HG02623 (cell line): ENCODE measurements around the gene SLC25A21.

ENCODE experiments used
- ATAC-seq: cut with Tn5 transposase; IDR thresholded peaks from one replicate; pipeline ENCODE4 v1.9.1; 2021; ENCODE audit warnings: moderate library complexity; ENCODE audit not compliant: unreplicated experiment

SLC25A21 gene

DNA sequence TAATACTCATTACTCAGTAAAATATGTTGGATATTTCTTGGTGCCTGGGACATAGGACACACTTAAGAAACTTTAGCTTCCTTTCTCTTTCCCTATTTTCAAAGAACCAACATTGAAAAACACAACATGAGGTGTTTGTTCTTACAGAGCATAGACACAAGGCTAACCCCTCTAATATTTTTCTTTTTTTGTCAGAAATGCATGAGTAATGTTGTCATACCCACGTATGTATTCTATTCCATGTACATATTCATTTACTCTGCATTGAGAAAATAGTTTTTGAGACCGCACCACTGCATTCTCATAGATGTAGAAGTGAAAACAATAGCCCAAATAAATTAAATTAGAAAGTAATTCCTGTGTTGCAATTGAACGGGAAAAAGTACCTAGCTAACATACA lies 497.7 kb downstream of the SLC25A21 start:
- no peak for ATAC-seq

DNA sequence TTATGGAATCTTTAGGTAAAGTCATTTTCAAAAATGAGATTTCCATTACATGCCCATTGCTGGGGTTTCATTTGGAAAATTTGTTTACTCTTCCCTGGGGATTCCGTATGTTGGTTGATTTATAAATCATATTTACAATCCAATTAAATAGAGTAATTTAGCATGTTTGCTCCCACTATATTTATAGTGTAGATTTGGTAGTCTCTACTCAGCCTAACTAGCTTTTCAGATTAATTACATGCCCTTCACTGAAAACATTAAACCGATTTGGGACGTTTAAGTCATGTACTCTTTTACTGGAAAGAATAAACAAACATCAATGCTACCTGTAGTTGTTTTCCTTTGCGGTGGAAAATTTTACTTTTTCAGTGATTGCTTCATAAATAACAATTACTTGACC lies 500.3 kb downstream of the SLC25A21 start:
- no peak for ATAC-seq

DNA sequence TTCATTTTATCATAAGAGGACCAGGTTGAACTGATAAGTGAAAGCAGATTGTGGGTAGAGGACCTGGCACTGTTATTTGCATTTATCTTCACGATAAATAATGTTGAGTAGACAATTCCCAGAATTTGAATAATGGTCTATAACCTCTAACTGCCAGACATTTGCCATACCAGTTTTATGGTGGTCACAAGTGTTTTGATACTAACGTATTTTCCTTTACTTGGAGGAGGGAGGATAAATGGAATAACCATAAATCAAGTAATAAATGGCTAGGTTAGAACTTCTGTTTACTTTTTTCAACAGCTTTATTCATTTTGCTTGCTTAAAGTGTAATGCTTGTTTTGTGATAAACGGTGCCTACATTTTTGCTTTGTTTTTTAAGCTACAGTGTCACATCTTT lies 501.3 kb downstream of the SLC25A21 start:
- ATAC-seq = no peak

DNA sequence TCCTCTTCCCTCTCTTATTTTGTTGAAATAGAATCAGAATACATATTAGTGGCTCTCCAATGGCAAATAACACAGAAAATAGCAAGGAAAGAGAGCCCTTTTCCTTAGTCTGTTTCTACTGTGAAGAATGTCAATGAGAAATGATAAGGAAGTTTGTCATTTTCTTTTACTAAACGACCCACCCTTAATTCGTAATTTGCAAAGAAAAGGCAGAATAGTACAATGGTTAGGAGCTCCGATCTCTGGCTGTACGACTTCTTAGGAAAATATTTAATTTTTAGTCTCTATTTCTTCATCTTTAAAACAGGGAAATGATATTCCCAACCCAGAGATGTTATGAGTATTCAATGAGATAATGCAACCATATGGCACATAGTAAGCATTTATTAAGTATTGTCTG lies 504.7 kb downstream of the SLC25A21 start:
- no peak for ATAC-seq

DNA sequence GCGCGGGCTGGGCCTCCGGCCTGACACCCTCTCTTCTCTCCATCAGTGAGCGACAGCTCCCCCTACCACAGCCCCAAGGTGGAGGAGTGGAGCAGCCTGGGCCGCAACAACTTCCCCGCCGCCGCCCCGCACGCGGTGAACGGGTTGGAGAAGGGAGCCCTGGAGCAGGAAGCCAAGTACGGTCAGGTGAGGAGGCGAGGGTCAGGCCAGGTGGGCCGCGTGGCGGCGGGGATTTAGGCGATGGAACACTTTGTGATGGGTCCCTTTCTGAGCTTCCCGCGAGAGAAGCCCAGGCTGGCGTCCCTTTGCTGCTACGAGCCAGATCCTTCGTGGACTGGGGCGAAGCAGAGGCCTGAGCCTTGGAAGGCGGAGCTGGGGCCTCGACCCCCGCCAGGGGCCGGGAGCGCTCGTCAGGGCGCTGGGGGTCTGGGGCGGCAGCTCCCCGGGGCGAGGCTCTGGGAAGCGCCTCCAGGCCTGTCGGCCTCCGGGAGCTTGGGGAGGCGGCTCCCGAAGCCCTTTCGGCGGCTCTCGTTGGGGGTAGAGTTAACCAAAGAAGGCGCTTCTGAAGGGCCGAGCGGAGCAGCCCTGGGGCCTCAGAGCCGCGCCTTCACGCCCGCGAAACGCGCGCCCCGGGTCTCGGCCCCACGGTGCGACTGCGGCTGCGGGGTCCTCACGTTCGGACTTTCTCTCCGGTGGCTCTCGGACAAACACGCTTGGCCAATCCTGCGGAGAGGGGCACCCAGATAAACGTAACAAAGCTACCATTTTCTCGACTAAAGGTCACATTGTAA lies 505.8 kb downstream of the SLC25A21 start:
- no peak for ATAC-seq

DNA sequence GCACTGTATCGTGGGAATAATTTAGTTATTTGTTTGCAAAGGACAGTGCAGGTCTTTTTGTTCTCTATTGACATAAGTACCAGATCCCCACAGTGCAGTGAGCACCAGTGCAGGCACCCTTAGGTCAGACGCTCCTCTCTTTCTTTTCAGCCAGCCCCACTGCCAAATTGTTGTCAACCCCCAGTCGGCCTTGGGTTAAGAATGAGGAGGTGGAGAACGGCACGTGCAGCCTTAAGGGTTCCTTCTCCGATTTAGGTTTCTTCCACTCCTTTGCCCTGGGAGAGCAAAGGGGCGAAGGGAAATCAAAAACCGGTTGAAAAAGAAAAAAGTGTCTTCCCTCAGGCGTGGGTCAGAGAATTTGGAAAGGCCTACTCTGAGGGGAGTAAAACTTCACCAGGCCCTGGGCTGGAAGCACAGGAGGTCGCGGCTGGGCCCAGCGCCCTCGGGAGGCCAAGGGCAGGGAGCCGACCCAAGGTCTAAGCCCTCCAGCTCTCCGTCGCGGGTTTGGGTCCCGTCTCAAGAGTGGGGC lies 506.5 kb downstream of the SLC25A21 start:
- no peak for ATAC-seq

DNA sequence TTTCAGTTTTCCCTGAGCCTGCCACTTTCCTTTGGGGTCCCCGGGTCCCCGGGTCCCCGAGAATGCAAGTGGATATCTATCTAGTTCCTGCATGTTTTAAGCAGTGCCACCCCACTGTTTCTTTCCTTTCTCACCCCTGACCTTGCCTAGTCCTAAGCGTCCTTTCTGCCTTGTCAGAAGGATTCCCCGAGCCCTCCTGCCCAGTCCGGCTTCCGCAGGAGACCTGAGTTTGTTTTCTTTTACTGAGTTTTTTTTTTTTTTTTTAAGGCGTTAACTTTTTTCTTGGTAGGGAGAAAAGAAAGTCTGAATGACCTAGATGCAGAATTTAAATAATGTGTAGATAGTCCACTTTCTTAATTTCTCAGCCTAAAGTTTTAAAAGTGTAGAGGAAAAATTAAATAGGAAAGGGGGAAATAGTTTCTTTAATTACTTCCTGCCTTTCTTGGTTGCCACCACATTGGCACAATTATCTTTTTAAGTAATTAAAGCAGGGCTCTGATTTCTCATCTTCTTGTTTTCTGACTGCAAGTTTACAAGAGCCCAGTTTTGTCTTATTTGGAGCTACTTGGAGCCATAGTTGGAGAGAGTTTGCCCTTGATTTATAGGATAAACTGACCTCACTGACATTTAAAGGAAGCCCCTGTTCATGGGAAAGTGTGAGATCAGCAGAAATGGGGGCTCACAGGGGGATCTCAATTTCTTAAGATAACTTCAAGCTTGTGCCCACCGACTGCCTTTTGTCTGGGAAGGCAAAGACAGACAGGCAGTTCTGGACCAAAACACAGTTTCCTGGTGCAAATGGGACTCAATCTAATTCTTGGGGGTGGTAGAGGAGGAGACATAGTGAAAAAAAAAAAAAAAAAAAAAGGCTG lies 507.8 kb downstream of the SLC25A21 start:
- no peak for ATAC-seq

DNA sequence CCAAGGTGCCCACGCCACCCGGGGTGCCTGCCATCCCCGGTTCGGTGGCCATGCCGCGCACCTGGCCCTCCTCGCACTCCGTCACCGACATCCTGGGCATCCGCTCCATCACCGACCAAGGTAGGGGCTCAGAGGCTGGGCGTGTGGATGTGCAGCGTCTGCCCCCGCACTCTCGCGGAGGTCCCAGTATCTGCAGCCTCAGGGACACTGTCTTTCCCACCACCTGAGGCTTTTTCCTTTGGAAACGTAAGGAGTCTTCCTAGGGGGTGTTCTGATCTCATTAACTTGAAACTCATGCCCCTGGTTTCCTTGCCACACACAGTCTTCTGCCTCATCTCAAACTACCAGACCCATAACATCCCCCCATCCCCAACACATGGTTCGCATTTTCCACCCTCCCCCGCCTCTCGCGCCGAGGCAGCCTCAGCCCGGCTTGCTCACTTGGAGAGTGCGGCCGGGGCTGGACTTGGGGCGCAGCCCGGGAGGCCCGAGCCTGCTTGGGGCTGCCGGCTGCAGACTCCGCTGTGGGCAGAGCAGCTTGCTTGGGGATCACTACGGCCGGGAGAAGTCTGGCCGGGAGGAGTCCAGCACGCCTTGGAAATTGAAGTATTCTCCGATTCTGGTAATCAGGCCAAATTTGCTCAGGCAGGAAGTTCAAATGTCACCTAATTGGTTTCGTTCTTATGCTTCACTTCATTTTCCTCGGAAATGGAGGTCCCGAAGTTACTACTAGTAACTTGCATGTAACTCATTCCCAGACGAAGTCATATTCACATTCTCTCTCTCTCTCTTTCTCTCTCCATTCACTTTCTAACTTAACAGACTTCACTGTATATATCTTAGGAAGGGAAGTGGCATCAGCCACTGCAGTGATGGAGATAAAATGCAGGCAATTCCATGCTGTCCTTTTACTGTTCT lies 508.7 kb downstream of the SLC25A21 start:
- no peak for ATAC-seq

DNA sequence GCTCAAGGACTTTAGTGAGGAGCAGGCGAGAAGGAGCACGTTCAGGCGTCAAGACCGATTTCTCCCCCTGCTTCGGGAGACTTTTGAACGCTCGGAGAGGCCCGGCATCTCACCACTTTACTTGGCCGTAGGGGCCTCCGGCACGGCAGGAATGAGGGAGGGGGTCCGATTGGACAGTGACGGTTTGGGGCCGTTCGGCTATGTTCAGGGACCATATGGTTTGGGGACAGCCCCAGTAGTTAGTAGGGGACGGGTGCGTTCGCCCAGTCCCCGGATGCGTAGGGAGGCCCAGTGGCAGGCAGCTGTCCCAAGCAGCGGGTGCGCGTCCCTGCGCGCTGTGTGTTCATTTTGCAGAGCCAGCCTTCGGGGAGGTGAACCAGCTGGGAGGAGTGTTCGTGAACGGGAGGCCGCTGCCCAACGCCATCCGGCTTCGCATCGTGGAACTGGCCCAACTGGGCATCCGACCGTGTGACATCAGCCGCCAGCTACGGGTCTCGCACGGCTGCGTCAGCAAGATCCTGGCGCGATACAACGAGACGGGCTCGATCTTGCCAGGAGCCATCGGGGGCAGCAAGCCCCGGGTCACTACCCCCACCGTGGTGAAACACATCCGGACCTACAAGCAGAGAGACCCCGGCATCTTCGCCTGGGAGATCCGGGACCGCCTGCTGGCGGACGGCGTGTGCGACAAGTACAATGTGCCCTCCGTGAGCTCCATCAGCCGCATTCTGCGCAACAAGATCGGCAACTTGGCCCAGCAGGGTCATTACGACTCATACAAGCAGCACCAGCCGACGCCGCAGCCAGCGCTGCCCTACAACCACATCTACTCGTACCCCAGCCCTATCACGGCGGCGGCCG lies 509.6 kb downstream of the SLC25A21 start:
- ATAC-seq = no peak

DNA sequence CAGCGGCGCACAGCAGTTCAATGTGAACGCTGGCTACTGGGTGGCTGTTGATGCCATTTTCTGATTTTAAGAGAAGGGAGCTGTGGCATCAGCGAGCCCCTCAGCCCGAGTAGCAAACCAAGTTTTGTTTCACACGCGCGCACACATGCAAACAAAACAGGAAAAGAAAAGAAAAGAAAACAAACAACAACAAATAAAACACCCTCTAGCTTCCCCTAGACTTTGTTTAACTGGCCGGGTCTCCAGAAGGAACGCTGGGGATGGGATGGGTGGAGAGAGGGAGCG lies 510.2 kb downstream of the SLC25A21 start:
- ATAC-seq = no peak

DNA sequence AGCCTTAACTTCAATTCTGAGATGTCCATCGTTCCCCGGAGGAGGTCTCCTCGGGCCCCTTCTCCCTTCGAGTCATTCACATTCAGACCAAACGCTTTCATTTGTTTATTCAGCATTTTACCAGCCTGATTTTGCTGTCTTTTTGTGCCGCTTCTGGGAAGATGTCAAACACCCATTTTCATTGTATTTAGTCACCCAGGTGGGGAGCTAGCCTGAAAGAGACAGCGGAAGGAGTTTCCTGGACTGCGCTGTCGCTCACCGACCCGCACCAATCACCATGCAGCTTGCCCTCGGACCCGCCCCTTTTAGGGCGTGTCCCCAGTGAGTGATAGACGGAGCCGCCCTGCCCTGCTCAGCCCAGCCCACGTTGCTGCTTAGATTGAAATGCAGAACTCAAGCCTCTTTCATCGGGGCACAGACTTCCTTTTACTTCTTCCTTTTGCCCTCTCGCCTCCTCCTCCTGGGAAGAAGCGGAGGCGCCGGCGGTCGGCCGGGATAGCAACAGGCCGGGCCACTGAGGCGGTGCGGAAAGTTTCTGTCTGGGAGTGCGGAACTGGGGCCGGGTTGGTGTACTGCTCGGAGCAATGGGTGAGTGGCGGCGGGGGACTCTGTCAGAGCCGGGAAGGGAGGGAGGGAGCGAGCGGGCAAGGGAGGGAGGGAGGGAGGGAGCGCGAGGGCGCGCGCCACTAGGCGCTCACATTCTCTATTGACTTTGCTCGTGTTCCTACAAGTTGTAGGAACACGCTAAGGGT lies 510.7 kb downstream of the SLC25A21 start, which contains the start of gene PAX9:
PAX9 (plus strand) TSS at position 355 of the 752 bp plus-strand sequence; CDS start at position 585, 230 bp downstream.
- ATAC-seq = no peak

DNA sequence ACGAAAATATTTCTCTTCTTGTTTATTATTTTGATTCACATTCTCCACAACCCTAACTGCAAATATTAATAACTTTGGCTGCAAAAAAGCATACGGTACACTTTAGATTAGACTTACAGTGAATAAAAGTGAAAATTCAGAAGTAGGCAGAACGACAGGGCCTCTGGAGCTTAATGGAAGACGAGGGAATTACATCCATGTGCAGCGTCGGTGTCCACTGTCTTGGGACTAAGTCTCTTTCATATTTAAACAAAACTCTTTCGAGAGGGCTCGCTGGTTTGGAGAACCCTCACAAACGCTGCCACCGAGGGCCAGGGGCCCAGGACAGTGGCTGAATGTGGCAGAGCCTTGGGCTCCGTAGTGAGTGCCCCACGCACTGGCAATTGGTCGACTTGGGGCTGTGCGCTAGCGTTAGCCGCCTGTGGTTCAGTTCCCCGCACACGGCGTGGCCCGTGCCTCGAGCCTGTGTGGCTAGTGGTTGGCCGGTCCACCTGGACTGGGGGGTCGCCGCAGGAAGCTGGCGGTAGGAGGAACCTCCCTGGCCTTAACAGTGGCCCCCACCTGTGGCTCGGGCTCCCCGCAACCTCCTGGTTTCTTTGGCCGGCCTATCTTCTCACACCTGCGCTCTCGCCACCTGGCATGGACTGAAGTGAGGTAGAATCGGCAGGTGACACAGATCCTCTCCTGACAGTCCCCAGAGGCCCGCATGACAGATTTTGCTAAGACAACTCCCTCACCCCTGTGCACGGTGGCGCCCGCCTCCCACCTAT lies 511.5 kb downstream of the SLC25A21 start:
- ATAC-seq = no peak

DNA sequence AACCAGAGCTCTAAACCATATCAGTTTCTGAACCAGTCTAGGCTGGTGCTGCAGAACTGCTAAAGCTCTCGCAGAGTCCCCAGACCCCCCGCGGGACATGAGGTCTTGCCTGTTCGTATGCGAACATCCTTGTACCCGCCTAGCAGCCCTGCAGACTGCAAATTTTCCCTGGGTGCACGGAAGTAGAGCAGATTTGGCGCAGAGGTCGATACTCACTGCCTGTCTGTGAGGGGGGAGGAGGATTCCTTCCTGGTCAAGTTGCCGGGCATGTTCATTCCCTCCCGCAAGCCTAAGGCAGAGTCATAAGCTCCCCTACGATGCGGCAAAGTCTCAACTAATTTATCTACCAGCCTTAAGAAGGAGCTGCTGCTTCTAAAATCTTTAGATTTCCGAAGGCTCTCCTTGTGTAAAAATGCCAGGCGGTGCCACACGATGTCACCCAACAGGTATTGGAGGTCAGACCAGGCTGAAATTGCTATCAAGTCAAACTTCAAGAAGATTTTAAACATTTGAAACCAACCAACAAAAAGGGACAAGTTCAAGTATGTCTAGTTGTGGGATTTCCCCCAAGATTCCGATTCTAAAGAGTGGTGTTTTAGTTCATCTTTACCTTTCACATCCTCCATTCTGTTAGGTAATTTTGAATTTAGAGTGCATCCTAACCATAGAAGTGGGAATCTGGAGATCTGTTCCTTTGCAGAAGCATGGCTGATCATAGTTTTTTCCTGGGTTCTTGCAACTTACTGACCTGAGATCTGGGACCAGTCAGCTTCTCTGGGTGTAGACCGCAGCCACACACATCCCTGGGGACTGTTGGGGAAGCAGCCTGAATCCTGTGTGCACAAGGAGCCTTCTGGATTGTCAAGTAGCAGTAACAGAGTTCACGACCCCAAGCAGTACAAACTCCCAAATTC lies 512.3 kb downstream of the SLC25A21 start:
- no peak for ATAC-seq

DNA sequence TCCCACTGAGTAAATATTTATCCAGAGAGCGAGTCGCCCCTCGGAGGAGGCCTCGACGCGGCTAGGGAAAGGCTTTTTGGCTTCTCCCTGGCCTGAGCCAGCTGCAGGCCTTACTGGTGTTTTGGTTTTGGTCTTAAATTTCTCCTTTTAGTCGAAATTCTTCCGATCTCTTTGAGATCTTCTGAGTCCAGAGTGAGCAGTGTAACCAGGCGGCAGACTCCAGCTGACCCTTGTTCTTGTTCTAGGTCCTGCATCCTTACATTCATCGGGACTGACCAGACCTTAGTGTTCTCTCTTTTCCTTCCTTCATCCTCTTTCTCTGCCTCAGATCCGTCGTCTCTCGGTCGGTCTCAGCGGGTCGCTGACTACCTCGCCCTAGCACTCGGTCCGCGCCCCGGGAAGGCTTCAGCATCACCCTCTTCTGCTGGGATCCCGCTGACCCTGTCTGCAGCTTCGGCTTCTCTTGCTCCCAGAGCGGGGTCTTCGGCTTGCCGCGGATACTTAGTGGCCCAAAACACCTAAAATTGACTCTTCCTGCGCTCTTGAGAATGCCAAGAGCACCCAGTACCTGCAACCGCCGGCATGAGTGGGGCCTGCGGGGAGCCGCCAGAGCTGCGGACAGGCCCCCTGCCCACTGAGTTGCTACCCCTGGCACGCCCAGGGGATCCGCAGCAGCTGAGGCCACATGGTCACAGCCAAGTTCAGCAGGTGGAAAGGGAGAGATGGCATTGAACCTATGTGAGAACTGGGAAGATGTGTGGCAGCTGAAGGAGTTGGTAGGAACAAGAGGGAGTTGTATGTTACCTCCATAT lies 513.2 kb downstream of the SLC25A21 start:
- ATAC-seq = no peak

DNA sequence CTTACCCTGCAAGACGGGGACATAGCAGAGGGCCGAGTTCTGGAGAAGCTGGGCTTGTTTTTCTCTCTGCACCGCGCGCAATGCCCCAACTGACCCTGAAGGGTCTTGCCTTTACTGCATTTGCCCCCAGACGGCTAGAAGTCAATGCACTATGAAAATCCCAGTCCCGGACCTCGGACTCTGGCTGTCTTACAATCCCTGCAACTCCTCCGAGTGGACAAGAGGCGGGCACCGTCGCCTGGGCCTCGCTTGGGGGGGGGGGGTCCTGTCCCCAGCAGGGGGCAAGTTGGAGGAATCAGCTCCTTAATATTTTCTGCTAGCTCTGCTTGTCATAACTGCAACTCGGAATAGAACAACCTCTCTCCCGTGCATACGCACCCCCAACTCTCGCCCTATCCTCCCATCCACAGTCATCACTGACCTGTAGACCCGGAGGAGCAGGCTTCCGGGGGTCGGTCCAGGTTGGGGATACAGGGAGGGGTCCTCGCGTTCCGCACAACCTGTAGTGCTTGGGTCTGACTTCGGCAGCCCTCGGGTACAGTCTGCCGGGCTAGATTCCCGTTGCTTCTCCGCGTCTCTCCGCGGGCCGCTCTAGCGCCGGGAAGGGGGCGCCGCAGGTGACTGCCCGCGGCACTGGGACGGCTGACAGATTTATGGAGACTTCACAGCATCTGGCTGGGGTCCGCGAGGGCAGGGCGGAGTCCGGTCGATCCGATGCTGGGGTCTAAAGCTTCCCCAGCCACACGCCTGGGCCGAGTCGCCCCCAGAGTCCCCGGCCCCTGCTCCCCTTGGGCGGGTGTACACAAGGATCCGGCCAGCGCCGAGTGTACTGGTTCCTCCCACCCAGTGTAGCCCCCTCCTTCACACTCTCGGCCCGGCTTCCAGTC lies 514.0 kb downstream of the SLC25A21 start:
- no peak for ATAC-seq
